ENCODE results near the gene PALMD. TPM values are rescaled to one million over a fixed set of nuclear protein-coding genes. Genes with fewer than 3 reads are reported as not detected.

Gene PALMD
- total RNA-seq, 4 donors from 2014 or later: 104 to 250 (median 135) TPM

- TF ChIP-seq CTCF (IDR thresholded peaks at IDR 0.05; ENCODE audit: low read depth): no peak
Observed at GRCh38 chr1:99675994-99676393, 30.1 kb downstream of the PALMD start.

- TF ChIP-seq CTCF (IDR thresholded peaks at IDR 0.05; ENCODE audit: low read depth): no peak
Observed at GRCh38 chr1:99676876-99677275, 31.0 kb downstream of the PALMD start.

- TF ChIP-seq CTCF (IDR thresholded peaks at IDR 0.05; ENCODE audit: low read depth): no peak
Observed at GRCh38 chr1:99677416-99677815, 31.5 kb downstream of the PALMD start.

GRCh38 chr1:99680270-99680669 lies 34.4 kb downstream of the PALMD start:
- no peak for TF ChIP-seq CTCF (IDR thresholded peaks at IDR 0.05; ENCODE audit: low read depth)

GRCh38 chr1:99681583-99681982 lies 35.7 kb downstream of the PALMD start:
- no peak for TF ChIP-seq CTCF (IDR thresholded peaks at IDR 0.05; ENCODE audit: low read depth)

- no peak for TF ChIP-seq CTCF (IDR thresholded peaks at IDR 0.05; ENCODE audit: low read depth)
Observed at GRCh38 chr1:99682291-99682751, 36.4 kb downstream of the PALMD start.

- TF ChIP-seq CTCF (IDR thresholded peaks at IDR 0.05; ENCODE audit: low read depth): no peak
Observed at GRCh38 chr1:99685516-99686180, 39.7 kb downstream of the PALMD start.
